Activated naive CD8-positive, alpha-beta T cell (primary cell): Measurements from ENCODE around the gene PARD6G.

ENCODE experiments used
- H3K27ac Mint-ChIP-seq: one replicate; pipeline ENCODE4 v1.8.0; 2021; ENCODE audit warnings: mixed read lengths
- H3K27me3 Mint-ChIP-seq: one replicate; pipeline ENCODE4 v1.8.0; 2021; ENCODE audit warnings: mixed read lengths
- H3K36me3 Mint-ChIP-seq: one replicate; pipeline ENCODE4 v1.8.0; 2021; ENCODE audit warnings: mixed read lengths
- H3K4me1 Mint-ChIP-seq: one replicate; pipeline ENCODE4 v1.8.0; 2021; ENCODE audit warnings: low read depth, mixed read lengths
- H3K4me3 Mint-ChIP-seq: one replicate; pipeline ENCODE4 v1.8.0; 2021; ENCODE audit warnings: mild to moderate bottlenecking, mixed read lengths
- H3K9me3 Mint-ChIP-seq: one replicate; pipeline ENCODE4 v1.8.0; 2021; ENCODE audit warnings: low read depth, mixed read lengths

PARD6G gene

GRCh38 chr18:80191907-80192652 lies 55.2 kb downstream of the PARD6G start:
- Mint-ChIP-seq H3K27me3 (peaks cover 10% of the 10 kb centered on the region), H3K4me1 (peaks cover 3% of the 10 kb centered on the region), H3K36me3 (no peaks in the 10 kb centered on the region)

GRCh38 chr18:80191264-80191663 lies 56.0 kb downstream of the PARD6G start:
- Mint-ChIP-seq H3K27ac (no peak overlapping the region), H3K27me3 (peaks cover 7% of the 10 kb centered on the region), H3K4me3 (no peak overlapping the region), H3K36me3 (no peaks in the 10 kb centered on the region), H3K9me3 (no peaks in the 10 kb centered on the region), H3K4me1 (peaks cover 3% of the 10 kb centered on the region)

More at GRCh38 chr18:80191907-80192652, 55.2 kb downstream of the PARD6G start:
- no peak overlapping the region for H3K4me3 Mint-ChIP-seq
- no peaks in the 10 kb centered on the region for H3K9me3 Mint-ChIP-seq
- no peak overlapping the region for H3K27ac Mint-ChIP-seq

DNA sequence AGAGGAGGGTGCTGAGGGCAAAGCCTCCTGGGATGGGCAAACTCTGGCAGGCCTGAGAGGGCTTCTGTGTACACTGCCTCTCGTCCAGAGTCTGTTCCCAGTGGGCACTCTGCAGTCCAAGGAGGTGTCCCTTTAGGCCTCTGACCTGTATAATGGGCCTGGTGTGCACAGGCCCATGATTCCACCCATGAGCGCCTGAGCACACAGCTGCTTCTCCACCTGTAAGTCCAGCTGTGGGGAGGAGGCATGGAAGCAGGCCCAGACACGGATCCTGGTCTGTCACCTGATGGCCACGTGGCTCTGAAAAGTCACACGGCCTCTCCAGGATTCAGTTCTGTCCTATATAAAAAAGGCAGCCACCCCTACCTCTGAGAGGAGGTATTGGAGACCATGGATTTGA lies 57.0 kb downstream of the PARD6G start:
- no peak overlapping the region for H3K27ac Mint-ChIP-seq
- no peaks in the 10 kb centered on the region for H3K9me3 Mint-ChIP-seq
- peaks cover 11% of the 10 kb centered on the region for H3K27me3 Mint-ChIP-seq

DNA sequence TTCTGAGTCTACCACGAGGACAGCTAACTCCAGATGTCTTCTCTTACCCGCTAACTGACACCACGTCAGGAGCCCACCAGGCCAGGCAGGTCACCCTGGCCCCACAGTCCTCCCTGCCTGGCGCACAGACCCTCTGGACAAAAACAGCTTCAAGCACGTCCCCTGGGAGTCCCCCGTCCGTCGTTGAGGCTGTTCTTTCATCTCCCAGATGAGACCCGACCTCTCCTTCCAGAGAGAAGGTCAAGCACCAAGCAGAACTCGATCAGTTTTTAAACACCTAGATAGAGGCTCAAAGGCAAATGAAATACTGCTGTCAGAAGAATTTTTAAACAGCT lies 57.8 kb downstream of the PARD6G start:
- Mint-ChIP-seq H3K4me1 (peaks cover under 1% of the 10 kb centered on the region), H3K9me3 (no peaks in the 10 kb centered on the region), H3K36me3 (no peaks in the 10 kb centered on the region), H3K27ac (no peak overlapping the region), H3K4me3 (no peak overlapping the region), H3K27me3 (peaks cover 9% of the 10 kb centered on the region)

More for the DNA sequence above, 57.0 kb downstream of the PARD6G start:
- Mint-ChIP-seq H3K36me3 (no peaks in the 10 kb centered on the region), H3K4me1 (peaks cover 3% of the 10 kb centered on the region), H3K4me3 (no peak overlapping the region)

DNA sequence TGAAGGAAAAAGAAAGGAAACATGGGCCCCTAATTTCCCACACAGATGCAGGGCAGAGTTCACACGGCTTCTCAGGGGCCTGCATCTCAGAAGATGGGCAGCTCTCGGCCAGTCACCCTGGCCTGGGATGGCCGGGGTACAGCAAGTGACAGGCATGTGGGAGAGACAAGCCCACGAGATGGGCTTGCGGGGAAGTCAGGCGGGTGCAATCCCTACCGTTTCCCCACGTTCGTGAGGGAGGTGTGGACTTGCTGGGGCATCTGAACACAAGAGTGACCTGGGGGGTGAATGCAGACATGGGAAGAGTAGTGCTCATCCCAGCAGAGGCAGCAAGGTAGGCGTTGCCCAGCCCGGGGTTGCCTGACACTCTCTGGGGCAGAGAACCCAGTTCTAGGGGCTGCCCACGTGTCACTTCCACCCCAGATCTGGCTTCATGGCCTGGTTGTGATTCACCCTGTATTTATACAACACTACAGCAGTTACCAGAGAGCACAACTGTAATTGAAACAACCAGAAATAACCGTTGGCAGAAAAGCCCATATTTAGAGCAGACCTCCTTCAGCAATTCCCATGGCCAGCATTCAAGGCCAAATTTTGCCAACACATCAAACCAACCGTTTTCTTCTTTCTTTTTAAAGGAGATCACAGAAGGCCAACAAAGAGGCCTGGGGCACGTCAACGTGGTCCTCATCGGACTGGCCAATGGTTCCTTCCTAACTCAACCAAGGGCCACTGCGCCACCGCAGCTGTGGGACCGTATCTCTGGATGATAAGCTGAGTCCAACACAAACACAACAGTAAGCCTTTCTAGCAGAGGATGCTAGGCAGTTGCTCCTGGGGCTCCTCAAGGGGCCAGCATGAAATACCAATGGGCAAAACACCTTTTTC lies 58.4 kb downstream of the PARD6G start:
- no peaks in the 10 kb centered on the region for H3K36me3 Mint-ChIP-seq
- no peaks in the 10 kb centered on the region for H3K4me1 Mint-ChIP-seq
- H3K27me3 Mint-ChIP-seq: peaks cover 8% of the 10 kb centered on the region

DNA sequence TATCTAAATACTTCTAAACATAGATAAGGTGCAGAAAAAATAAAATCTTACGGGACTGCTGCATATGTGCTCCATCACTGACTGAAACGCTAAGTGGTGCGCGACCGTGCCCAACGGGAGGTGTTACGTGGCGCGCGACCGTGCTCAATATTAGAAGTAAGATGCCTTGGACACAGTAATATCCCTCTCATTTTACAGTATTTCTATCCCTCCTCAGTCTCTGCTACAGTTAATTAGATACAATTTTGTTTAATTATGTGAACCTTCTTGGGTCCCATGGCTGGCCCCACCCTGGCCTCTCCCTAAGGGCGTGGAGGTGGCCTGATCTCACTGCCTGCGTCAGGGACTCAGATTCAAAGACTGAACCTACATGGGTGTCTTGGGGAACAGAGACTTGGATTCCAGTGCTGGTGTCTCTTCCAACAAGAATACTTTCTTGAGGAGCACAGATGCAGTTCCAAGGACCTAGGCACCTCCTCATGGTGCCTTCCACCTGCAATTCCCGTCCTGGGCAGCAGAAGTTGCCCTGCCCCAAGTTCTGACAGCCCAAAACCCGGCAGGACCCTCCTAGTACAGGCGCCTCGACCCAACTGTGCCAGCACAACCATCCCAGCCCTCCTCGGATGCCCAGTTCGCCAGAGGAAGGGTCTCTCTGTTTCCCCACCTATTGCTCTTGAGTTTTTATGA lies 59.2 kb downstream of the PARD6G start:
- H3K4me1 Mint-ChIP-seq: no peaks in the 10 kb centered on the region
- peaks cover 7% of the 10 kb centered on the region for H3K27me3 Mint-ChIP-seq
- H3K36me3 Mint-ChIP-seq: no peaks in the 10 kb centered on the region
- H3K27ac Mint-ChIP-seq: no peak overlapping the region
- H3K4me3 Mint-ChIP-seq: no peak overlapping the region
- H3K9me3 Mint-ChIP-seq: no peaks in the 10 kb centered on the region

More for the DNA sequence above, 58.4 kb downstream of the PARD6G start:
- H3K9me3 Mint-ChIP-seq: no peaks in the 10 kb centered on the region
- H3K27ac Mint-ChIP-seq: no peak overlapping the region
- no peak overlapping the region for H3K4me3 Mint-ChIP-seq

DNA sequence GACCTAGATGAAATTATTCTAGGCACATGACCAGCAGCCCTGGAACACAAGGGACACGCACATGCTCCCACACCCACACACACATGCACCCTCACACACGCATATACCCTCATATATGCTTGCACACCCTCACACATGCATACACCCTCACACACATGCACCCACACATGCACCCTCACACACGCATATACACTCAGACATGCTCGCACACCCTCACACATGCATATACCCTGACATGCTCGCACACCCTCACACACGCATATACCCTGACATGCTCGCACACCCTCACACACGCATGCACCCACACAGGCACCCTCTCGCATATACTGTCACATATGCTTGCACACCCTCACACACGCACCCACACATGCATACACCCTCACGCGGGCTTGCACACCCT lies 61.8 kb downstream of the PARD6G start:
- Mint-ChIP-seq H3K27me3 (peaks cover 4% of the 10 kb centered on the region), H3K9me3 (no peaks in the 10 kb centered on the region), H3K27ac (no peak overlapping the region), H3K4me3 (no peak overlapping the region), H3K4me1 (no peaks in the 10 kb centered on the region), H3K36me3 (no peaks in the 10 kb centered on the region)

DNA sequence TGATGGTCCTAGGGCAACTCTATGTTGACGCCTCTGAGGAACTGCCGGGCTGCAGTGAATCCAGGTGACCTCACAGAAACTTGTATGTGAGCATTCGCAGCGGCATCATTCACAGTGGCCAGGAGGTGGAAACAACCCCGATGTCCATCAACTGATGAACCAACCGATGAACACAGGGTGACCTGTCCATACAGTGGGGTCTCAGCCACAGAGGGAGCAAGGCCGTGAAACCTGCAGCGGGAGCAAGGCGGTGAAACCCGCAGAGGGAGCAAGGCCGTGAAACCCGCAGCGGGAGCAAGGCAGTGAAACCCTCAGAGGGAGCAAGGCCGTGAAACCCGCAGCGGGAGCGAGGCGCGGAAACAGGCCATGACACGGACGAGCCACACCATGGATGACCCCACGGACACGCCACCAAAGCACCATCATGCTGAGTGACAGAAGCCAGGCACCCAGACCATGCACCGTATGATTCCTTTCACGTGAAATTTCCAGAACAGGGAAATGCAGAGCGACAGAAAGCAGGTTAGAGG lies 63.0 kb downstream of the PARD6G start:
- H3K27me3 Mint-ChIP-seq: peaks cover 4% of the 10 kb centered on the region
- H3K9me3 Mint-ChIP-seq: no peaks in the 10 kb centered on the region
- no peak overlapping the region for H3K4me3 Mint-ChIP-seq
- H3K4me1 Mint-ChIP-seq: no peaks in the 10 kb centered on the region
- H3K36me3 Mint-ChIP-seq: no peaks in the 10 kb centered on the region
- H3K27ac Mint-ChIP-seq: no peak overlapping the region

- Mint-ChIP-seq H3K27ac (no peak overlapping the region), H3K4me1 (peaks cover 1% of the 10 kb centered on the region), H3K4me3 (no peak overlapping the region), H3K27me3 (peaks cover 4% of the 10 kb centered on the region), H3K36me3 (no peaks in the 10 kb centered on the region), H3K9me3 (no peaks in the 10 kb centered on the region)
These were observed 63.9 kb downstream of the PARD6G start for GRCh38 chr18:80183273-80184050.

DNA sequence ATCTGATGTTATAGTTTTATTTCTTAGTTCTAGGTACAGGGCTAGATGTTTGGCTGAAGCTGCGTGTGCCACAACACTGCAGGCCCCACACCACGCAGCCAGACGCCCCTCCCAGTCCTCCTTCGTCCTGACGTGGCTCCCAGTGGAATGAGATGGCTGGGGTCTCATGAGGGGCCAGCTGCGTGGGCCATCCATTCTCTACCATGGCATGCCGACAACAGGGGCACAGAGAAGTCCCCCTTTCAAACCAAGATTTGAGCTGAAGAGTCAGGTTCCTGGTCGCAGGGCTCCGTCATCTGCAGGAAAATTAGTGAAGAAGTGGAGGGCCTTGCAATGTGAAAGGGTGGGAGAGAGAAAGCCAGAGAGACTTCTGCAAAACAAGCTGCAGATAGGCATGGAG lies 64.5 kb downstream of the PARD6G start:
- Mint-ChIP-seq H3K9me3 (no peaks in the 10 kb centered on the region), H3K27ac (no peak overlapping the region), H3K27me3 (peaks cover 4% of the 10 kb centered on the region), H3K4me3 (no peak overlapping the region), H3K4me1 (peaks cover 1% of the 10 kb centered on the region), H3K36me3 (no peaks in the 10 kb centered on the region)

GRCh38 chr18:80181642-80182461 lies 65.5 kb downstream of the PARD6G start:
- Mint-ChIP-seq H3K4me3 (no peak overlapping the region), H3K4me1 (peaks cover 1% of the 10 kb centered on the region), H3K36me3 (no peaks in the 10 kb centered on the region), H3K27ac (no peak overlapping the region), H3K27me3 (peaks cover 4% of the 10 kb centered on the region), H3K9me3 (no peaks in the 10 kb centered on the region)

DNA sequence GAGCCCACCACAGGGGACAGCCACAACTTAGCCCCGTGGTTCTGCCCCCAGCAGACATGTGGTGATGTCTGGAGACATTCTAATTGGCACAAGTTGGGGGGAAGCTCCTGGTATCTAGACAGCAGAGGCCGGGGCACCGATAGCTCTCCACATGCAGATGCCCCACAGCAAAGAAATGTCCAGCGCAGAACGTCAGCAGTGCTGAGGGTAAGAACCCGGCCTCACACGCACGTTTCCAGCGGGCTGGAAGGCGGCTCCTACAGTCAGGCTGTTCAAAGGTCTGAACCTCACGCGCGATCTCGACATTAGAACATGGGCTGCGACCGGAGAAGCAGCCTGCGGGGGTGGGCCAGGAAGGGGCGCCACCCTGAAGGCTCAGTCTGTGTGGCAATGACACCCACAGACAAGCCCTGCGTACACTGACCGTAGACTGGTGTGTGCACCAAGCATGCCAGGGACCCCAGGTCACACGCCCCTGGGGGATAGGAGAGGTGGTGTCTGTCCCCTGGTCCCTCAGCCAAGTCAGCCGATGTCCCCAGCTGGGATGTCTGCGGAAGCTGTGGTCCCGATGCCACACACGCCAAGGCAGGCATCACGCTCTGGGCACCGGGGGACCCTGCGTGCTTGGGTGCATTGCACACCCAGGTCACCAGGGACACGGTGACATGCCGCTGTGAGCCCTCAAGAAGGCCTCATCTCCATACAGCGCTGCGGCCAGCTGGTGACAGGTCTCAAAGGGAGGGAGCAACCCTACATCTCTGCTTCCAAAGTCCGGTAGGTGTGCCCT lies 66.3 kb downstream of the PARD6G start:
- Mint-ChIP-seq H3K36me3 (no peaks in the 10 kb centered on the region), H3K27me3 (peaks cover under 1% of the 10 kb centered on the region), H3K27ac (no peak overlapping the region), H3K4me3 (no peak overlapping the region), H3K4me1 (peaks cover 3% of the 10 kb centered on the region), H3K9me3 (no peaks in the 10 kb centered on the region)
